Skeletal muscle satellite cell (primary cell): ENCODE data around the gene LRP11. TPM values are rescaled to one million over a fixed set of nuclear protein-coding genes. Genes with fewer than 3 reads are reported as not detected.
"Not testable (repeated sequence)": the region's sequence is repeated elsewhere in the genome, so short reads cannot be mapped to it uniquely, and the experiment has no call there.

Experiments used
- H3K27me3 ChIP-seq: 2 replicates; pipeline ENCODE4 v1.7.0; 2013; ENCODE audit warnings: low read length; ENCODE audit not compliant: control insufficient read depth, insufficient read depth
- H3K36me3 ChIP-seq: 2 replicates; pipeline ENCODE4 v1.7.0; 2013; ENCODE audit warnings: mild to moderate bottlenecking, control low read depth, low read length; ENCODE audit not compliant: insufficient read depth
- H3K4me1 ChIP-seq: 2 replicates; pipeline ENCODE4 v1.7.0; 2013; ENCODE audit warnings: low read length; ENCODE audit not compliant: control insufficient read depth, insufficient read depth
- H3K4me2 ChIP-seq: 2 replicates; pipeline ENCODE4 v1.7.0; 2013; ENCODE audit warnings: mild to moderate bottlenecking, low read length
- H3K4me3 ChIP-seq: 2 replicates; pipeline ENCODE4 v1.7.0; 2013; ENCODE audit warnings: low read length
- H3K9ac ChIP-seq: 2 replicates; pipeline ENCODE4 v1.7.0; 2013; ENCODE audit warnings: mild to moderate bottlenecking, low read depth, low read length, moderate library complexity
- H3K9me3 ChIP-seq: replicated peaks from 2 replicates; pipeline ENCODE4 v1.7.0; 2013; ENCODE audit warnings: mild to moderate bottlenecking, control low read depth, low read length
- total RNA-seq: library from RNA; depleted of rRNA; stranded (reverse); fragments of >200 nt; gene quantifications from 2 replicates; pipeline ENCODE4 v1.2.3, GENCODE V29; 2012; rRNA removed

Gene LRP11, protein sequence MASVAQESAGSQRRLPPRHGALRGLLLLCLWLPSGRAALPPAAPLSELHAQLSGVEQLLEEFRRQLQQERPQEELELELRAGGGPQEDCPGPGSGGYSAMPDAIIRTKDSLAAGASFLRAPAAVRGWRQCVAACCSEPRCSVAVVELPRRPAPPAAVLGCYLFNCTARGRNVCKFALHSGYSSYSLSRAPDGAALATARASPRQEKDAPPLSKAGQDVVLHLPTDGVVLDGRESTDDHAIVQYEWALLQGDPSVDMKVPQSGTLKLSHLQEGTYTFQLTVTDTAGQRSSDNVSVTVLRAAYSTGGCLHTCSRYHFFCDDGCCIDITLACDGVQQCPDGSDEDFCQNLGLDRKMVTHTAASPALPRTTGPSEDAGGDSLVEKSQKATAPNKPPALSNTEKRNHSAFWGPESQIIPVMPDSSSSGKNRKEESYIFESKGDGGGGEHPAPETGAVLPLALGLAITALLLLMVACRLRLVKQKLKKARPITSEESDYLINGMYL
- total RNA-seq = 30.6 and 34.7 TPM in 2 replicates

DNA sequence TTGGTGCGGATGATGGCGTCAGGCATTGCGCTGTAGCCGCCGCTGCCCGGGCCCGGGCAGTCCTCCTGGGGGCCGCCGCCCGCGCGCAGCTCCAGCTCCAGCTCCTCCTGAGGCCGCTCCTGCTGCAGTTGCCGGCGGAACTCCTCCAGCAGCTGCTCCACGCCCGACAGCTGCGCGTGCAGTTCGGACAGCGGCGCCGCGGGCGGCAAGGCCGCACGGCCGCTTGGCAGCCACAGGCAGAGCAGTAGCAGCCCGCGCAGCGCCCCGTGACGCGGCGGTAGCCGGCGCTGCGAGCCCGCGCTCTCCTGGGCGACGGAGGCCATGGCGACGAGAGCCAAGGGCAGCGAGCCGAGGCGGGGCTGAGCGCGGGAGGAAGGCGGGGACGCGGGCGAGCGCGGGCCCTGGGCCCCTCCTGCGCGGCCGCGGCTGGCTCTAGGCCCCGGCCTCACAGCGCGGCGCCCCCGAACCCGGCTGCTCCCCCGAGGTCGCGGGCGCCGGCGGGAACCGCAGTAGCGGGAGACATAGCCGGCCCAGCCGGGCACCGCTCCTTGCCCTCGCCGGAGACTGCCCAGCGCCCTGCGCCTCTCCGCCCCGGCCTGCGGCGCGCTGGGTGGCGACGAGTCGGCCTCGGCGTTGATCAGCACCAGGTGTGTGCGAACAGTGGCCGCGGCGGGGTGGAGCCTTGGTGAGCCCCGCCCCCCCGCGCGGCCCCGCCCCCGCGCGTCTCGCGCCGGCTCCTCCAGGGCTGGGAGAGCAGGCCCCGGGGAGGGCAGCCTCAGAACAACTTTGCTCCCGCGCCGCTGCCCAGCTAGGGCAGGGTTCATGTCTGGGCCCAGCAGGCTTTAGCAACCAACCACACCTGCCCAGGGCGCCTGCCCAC lies at the start of gene LRP11:
Gene LRP11, minus strand, starts transcription at position 662 of the 880 bp plus-strand sequence. Its CDS starts 339 bp downstream, at position 323.
- Histone ChIP-seq H3K4me1 (peaks cover 41% of the 10 kb centered on the region), H3K36me3 (no peaks in the 10 kb centered on the region), H3K4me3 (peak within 1 kb of the TSS; percentile 72), H3K9me3 (no peaks in the 10 kb centered on the region), H3K4me2 (peak within 1 kb of the TSS; percentile 97), H3K9ac (peak within 1 kb of the TSS; percentile 83), H3K27me3 (no peaks in the 10 kb centered on the region)

DNA sequence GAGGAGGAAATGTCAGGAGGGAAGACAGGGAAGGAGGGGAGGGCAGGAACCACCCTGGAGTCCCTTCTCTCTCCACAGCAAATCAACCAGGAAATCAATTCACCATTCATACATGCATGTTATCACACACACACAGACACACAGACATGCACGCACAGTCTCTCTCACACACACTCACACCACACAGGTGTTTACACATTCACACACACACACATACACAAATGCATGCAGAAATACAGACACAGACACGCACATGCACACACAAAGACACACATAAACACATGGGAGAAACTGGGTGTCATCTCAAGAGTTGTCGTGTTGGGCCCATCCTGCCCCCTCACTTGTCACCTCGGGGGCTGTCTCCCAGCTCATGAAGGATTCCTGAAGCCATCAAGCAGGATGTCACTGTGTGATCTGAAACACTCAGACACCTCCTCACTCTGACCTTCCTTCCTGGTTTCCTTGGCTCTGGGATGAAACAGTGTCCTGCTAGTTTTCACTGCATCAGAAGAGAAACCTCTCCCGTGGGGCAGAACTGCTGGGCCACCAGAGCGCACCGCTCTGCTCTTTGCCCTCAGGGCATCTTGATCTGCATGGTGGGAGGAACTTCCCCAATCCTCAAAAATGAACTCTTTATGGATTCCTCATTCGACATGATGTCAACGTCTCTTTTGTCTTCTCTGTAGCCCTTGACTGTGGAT lies 49.5 kb upstream of the LRP11 start:
- Histone ChIP-seq H3K4me3 (no peak overlapping the region), H3K9ac (no peak overlapping the region), H3K36me3 (no peaks in the 10 kb centered on the region), H3K27me3 (no peaks in the 10 kb centered on the region), H3K4me1 (no peaks in the 10 kb centered on the region), H3K9me3 (no peaks in the 10 kb centered on the region), H3K4me2 (no peak overlapping the region)

DNA sequence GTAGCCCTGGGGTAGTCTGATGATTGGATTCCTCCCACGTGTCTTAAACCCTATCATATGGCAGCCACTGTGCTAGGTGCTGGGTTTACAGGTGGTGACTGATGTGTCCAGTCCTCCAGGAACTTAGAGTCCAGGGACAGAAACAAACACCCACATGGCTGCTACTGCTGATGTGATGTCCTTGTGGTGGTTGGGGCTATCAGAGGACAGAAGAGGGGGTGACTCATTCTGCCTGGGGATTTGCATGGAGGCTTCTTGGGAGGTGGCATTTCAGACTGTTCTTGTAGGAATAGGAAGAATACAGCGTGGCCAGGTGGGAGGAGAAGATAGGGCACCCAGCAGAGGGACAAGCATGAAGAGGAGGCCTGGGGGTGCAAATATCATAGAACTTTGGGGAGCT lies 48.9 kb upstream of the LRP11 start:
- no peaks in the 10 kb centered on the region for H3K27me3 ChIP-seq
- no peak overlapping the region for H3K4me3 ChIP-seq
- no peak overlapping the region for H3K4me2 ChIP-seq
- H3K36me3 ChIP-seq = no peaks in the 10 kb centered on the region
- H3K4me1 ChIP-seq = no peaks in the 10 kb centered on the region
- no peak overlapping the region for H3K9ac ChIP-seq
- no peaks in the 10 kb centered on the region for H3K9me3 ChIP-seq

DNA sequence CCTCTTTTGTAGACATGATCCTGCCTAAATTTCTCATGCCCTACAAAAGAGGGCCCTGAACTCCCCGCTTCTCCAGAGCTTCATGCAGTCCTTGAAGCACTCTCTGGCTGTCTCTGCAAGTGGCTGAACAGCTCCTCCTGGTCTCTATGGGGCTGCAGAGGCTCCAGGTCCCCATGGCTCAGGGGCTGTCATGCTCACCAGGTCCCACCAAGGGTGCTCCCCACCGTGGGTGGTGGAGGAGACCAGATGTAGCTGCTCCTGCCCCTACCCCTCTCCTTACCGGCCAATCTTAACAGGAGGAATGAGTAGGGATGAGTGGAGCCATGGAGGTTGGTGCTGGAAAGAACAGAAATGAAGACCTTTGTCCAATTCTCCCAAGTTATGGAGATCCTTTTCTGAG lies 48.5 kb upstream of the LRP11 start:
- H3K36me3 ChIP-seq, H3K9me3 ChIP-seq, H3K27me3 ChIP-seq, H3K4me3 ChIP-seq, H3K9ac ChIP-seq, H3K4me1 ChIP-seq, H3K4me2 ChIP-seq: not testable (repeated sequence)

DNA sequence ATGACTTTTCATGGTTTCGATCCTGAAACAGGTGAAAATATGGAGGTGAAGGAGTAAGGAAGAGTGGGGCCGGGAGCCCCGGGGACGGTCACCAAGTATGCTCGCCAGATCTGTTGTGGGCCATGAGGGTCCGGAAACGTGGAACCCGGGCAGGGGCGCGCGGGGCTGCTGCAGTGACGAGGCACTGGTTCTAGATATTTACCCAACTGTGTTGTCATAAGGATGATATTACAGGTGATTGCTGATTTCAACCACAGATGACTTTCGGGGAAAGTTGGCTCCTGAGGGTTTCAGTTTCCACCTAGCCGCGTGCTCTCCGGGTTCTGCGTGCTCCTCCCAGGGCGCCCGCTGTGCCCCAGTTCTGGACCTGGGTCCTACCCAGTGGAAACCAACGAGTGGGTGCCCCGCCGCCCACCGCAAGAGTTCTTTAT lies 46.6 kb upstream of the LRP11 start:
- no peak overlapping the region for H3K9ac ChIP-seq
- no peak overlapping the region for H3K4me2 ChIP-seq
- no peak overlapping the region for H3K4me3 ChIP-seq
- no peaks in the 10 kb centered on the region for H3K9me3 ChIP-seq
- no peaks in the 10 kb centered on the region for H3K36me3 ChIP-seq
- no peaks in the 10 kb centered on the region for H3K4me1 ChIP-seq
- no peaks in the 10 kb centered on the region for H3K27me3 ChIP-seq

DNA sequence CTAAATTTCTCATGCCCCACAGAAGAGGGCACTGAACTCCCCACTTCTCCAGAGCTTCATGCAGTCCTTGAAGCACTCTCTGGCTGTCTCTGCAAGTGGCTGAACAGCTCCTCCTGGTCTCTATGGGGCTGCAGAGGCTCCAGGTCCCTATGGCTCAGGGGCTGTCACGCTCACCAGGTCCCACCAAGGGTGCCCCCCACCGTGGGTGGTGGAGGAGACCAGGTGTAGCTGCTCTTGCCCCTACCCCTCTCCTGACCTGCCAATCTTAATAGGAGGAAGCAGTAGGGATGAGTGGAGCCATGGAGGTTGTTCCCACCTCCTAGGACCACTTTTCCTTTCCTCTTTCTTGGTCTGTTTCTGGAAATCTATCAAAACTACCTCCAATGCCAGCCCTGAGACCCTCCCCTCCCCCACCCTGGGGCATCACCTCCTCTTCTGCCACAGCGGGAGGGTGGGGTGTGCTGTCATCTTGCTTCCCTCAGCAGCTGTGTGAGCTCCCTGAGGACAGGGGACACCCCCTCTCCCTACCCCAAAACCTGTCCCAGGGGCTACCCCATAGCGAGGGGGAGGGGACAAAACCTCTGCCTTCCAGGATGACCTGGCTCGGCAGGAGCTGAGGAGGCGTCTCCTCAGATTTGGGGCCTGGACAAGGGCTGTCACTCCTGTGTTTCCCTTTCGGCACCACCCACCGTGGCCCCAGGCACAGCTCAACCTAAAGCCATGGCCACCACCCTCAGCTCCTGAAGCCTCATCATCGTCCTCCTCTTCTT lies 45.7 kb upstream of the LRP11 start:
- Histone ChIP-seq H3K9ac (no peak overlapping the region), H3K9me3 (no peaks in the 10 kb centered on the region), H3K4me3 (no peak overlapping the region), H3K27me3 (no peaks in the 10 kb centered on the region), H3K36me3 (no peaks in the 10 kb centered on the region), H3K4me1 (no peaks in the 10 kb centered on the region), H3K4me2 (no peak overlapping the region)

DNA sequence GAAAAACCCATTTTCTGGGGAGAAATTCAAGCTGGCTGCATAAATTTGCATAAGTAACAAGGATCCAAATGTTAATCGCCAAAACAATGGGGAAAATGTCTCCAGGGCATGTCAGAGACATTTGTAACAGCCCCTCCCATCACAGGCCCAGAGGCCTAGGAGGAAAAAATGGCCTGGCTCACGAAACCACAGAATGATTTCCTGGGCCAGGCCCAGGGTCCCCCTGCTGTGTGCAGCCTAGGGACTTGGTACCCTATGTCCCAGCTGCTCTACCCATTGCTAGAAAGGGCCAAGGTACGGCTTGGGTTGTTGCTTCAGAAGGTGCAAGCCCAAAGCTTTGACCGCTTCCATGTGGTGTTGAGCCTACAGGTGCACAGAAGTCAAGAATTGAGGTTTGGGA lies 44.3 kb upstream of the LRP11 start:
- H3K36me3 ChIP-seq, H3K4me2 ChIP-seq, H3K27me3 ChIP-seq, H3K4me3 ChIP-seq, H3K4me1 ChIP-seq, H3K9me3 ChIP-seq, H3K9ac ChIP-seq: not testable (repeated sequence)

DNA sequence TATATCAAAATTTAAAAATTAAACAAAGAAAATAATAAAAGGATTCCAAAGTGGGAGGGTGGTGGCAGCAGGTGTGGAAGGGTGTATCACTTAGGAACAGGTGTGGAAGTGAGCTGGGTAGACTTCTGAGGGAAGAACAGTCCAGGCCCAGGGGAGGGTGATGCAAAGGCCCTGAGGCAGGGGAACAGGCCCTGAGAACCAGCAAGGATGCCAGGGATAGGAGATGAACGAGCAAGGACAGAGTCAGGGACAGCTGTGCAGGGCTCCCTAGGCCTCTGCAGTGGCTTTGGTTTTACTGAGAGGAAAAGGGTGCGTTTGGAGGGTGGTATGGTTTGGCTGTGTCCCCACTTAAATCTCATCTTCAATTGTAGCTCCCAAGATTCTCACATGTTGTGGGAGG lies 43.2 kb upstream of the LRP11 start:
- Histone ChIP-seq H3K4me3 (no peak overlapping the region), H3K36me3 (no peaks in the 10 kb centered on the region), H3K9ac (no peak overlapping the region), H3K4me2 (no peak overlapping the region), H3K9me3 (no peaks in the 10 kb centered on the region), H3K27me3 (no peaks in the 10 kb centered on the region), H3K4me1 (no peaks in the 10 kb centered on the region)

DNA sequence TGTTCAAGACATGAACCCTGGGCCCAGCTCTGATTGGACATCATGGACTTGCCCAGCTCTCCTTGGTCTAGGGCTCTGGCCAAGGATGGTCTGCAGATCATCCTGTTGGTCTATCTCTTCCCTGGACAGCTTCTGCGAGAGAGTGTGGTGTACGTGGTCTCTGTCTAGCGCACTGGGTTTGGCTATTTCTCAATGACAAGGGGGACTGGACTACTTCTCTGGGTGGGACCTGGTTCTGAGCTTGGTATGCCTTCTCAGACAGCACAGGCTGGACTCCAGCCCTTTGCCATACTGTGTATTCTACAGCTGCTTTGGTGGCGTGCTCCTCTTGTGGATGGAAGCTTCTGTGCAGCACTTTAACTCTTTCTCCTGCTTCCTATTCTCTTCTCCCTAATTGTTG lies 42.2 kb upstream of the LRP11 start:
- no peaks in the 10 kb centered on the region for H3K4me1 ChIP-seq
- no peaks in the 10 kb centered on the region for H3K27me3 ChIP-seq

DNA sequence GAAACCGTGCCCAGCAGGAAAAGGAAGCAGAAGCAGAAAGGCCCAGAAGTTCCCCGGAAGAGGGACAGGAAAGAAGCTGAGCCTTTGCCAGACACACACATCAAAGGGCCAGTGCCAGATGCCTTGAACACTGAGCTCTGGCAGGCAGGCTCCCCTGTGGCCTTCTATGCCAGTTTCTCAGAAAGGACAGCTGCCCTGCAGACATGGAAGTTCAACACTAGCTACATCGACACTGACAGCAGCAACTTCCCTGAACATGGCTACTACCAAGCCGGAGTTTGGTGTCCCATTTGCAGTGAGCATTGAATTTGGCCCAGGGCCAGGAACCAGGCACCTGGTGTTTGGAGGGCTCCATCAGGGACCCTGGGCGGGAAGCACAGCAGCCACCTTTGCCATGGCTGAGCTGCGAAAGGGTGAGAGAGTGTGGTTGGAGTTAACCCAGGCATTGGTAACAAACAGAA lies 41.8 kb upstream of the LRP11 start:
- Histone ChIP-seq H3K36me3 (no peaks in the 10 kb centered on the region), H3K9ac (no peak overlapping the region), H3K4me2 (no peak overlapping the region), H3K9me3 (no peaks in the 10 kb centered on the region), H3K4me3 (no peak overlapping the region), H3K4me1 (no peaks in the 10 kb centered on the region), H3K27me3 (no peaks in the 10 kb centered on the region)

More for the DNA sequence above, 42.2 kb upstream of the LRP11 start:
- no peak overlapping the region for H3K4me2 ChIP-seq
- no peaks in the 10 kb centered on the region for H3K9me3 ChIP-seq
- no peak overlapping the region for H3K4me3 ChIP-seq
- no peak overlapping the region for H3K9ac ChIP-seq
- H3K36me3 ChIP-seq = no peaks in the 10 kb centered on the region
